ENCODE measurements around the gene RTN4RL2.

Gene RTN4RL2

DNA sequence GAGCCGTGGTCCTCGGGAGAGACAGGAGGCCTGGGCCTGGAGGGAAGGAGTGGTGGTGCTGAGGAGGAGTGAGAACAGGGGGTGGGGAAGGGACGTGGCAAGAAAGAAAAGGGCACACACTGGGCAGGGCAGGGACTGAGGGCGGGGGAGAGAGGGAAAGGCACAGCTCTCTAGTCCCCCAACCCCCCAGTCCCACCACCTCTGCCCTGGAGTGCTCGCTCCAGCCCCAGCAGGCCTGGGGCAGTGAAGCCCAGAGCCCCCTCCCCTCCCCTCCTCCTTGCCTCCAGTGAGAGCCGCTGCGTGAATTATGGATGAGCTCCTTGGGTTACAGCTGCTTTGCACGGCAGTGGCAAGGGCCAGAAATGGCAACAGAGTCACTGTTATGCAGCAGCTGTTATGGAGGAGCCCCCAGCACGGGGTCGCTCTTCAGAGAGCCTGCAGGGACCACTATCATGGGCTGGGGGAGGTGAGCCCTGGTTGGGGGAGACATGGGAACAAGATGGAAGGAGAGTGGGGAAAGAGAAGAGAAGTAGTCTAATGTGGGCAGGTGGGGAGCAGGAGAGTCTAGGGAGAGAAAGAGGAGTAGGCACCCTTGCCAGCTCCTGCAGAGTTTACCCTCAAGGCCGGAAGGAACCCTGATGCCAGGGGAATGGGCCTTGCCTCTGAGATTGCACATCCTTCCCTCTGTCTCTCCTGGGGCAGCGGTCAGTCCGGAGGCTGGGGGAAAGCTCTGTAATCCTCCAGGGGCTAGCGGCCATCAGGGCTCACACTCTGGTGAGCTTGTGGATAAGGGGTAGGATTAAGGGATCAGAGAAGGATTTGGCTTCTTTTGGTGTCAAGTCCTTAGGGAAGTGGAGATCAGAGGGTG, 3.6 kb downstream of the RTN4RL2 start:
- DNase-seq: no peak

DNA sequence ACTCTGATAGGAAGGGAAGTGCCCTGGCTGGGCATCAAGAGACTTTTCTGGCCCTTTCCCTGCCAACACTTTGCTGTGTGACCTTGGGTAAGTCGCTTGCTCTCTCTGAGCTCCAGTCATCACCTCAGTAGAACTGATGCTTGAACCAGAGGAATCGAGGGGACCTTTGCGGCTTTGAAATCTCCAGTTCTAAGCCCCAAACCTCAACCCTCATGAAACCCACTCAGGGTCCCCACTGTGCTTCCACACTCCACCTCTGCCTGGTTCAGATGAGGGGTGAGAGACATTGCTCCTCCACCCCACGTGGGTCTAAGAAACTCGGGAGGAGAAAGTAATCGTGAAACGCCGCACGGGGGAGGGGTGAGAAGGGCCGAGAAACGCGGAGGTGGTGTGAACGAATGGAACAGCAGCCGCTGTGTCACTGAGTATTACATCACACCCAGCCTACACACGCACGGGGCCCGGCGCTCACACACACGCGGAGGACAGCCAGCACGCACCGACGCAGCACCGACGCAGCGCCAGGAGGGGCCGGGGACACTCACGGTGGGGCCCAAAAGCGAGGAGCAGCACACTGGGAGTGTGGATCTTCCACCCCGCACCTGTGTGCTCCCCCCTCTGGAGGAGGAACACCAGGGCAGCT, 4.3 kb downstream of the RTN4RL2 start:
- no peak for DNase-seq

DNA sequence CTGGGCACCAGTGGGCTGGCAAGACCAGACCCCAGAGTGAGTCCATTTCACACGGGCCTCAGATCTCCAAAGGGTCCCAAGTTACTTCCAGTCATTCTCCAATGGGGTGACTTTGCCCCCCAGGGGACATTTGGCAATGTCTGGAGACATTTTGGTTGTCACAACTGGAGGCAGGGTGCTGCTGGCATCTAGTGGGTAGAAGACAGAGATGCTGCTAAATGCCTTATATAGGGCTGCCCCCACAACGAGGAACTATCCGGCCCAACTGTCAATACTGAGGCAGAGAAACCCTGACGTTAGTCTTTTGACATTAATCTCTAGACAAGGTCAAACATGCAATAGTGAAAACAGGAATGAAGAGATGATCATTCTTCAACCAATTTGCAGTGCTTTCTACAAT, 6.4 kb downstream of the RTN4RL2 start:
- no peak for DNase-seq

DNA sequence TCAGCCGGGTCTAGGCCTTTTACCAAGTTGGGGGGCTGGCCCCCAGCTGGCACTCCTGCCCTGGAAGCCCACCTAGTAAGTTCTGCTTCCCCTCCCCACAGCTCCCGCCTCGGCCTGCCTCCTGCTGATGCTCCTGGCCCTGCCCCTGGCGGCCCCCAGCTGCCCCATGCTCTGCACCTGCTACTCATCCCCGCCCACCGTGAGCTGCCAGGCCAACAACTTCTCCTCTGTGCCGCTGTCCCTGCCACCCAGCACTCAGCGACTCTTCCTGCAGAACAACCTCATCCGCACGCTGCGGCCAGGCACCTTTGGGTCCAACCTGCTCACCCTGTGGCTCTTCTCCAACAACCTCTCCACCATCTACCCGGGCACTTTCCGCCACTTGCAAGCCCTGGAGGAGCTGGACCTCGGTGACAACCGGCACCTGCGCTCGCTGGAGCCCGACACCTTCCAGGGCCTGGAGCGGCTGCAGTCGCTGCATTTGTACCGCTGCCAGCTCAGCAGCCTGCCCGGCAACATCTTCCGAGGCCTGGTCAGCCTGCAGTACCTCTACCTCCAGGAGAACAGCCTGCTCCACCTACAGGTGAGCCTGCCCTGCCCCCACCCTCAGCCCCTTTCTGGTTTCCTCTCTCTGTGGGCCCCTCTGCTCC, 7.3 kb downstream of the RTN4RL2 start:
- DNase-seq: no peak

DNA sequence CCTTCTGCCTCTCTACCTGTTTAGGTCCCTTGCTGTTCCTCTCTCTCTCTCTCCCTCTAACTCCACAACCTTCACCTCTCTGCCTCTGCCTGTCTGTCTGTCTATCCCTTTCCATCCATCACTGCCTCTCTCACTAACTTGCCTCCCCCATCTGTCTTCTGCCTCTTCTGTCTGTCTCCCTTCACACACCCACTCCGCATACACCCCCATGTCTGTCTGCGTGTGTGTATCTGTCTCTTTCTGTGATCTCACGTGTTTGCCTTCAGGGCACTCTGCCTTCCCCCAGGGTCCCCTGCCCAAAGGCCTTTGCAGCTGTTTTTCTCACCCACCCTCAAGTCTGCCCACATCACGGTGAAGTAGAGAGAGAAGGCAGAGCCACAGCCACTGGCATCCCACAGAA, 7.9 kb downstream of the RTN4RL2 start:
- no peak for DNase-seq

DNA sequence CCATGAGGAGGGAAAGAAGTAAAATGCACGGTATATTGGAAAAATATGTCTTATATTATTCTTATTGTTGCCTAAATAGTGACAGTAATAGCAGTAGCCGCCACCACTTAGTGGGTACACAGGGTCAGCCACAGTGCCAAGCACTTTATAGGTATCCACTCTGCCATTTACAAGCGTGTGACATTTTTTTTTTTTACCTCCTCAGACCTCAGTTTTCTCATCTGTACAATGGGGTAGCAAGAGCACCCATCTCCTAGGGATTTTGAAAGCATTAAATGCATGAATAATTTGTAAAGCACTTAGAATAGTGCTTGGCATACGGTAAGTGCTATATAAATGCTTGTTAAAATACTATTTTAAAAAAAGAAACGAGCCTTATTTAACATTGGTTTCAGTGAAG, 8.9 kb downstream of the RTN4RL2 start:
- DNase-seq: no peak

DNA sequence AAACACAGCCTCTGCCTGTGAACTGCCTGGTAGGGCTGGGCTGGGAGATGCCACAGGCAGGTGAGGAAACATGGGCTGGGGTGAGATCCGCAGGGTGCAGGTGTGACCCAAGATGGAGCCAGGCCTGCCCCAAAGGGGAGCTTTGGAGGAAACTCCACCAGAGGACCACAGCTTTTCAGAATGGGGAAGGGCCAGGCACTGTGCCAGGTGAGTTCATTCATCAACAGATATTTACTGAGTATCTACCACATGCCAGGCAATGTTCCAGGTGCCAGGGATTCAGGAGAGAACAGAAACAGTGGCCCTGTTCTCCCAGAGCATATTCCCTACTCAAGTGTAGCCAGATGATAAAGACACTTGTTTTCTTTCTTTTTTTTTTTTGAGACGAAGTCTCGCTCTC, 11.2 kb downstream of the RTN4RL2 start:
- DNase-seq: no peak

DNA sequence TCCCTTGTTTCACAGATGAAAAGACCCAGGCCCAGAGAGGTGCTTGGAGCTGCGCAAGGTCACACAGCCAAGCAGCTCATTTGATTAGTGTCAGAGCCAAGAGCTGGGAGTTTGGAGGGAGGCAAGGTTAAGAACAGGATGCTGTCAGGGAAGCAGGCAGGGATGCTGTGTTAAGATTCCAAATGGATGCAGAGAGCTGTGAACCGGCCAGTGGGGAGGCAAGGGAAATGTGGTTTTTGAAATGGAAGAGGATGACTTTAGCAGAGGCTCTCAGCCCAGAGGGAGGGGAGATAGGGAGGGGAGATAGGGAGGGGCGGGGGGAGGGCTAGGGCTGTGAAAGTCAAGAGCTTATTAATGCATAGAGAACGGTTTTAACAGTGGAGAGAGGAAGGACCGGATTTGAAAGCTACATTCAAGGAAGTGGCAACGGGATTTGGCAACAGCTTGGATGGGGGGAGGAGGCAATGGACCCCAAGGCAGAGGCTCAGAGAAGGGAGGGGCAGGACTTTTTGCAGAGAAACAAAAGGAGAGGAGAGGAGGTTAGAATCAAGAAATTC, 13.0 kb downstream of the RTN4RL2 start:
- no peak for DNase-seq

DNA sequence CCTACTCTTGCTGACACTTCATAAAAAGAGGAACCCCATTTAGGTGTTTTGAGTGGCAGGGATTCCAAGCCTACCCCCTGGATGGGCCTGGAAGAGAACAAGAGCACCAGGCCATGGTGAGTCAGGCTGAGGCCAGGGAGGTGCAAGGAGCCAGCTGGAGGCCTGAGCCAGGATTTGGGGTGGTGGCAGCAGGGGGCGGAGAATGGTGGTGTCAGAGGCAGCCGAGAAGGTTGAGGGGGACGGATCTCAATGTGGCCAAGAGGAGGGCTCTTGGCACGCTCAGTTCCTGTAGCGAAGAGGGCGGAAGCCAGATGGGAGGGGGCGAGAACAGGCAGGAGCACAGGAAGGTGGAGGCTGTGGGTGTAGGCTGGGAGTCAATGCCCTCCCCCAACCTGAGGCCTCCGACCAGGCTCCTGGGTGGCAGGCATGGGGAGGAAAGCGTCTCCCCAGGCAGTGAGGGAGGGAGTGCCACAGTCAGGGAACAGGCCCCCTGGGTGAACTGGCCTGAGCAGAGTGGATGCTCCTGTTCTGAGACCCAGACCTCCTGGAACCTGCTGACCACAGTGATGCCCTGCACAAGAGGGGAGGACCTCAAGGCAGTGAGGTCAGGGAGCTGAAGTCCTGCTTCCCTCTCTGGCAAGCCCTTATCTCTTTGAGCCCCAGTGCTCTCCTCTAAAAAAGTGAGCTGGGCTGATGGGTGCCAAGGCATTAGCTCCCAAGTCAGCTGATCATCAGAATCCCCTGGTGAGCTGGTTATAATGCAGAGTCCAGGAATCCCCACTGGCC, 13.9 kb downstream of the RTN4RL2 start:
- DNase-seq: no peak

DNA sequence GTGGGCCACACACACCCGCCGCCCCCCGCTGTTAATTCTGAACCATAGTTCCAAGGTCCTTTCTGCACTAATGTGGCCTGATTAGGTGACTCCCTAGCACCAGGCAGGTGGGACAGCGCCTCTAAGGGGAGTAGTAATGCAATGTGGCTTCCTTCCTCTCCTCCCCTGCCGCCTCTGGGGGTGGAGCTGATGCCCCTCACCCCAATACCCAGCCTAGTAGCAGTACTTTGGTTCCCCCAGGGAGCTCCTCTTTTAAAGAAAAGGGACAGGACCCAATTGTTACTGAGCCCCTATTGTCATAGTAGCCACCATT, 14.4 kb downstream of the RTN4RL2 start:
- no peak for DNase-seq

DNA sequence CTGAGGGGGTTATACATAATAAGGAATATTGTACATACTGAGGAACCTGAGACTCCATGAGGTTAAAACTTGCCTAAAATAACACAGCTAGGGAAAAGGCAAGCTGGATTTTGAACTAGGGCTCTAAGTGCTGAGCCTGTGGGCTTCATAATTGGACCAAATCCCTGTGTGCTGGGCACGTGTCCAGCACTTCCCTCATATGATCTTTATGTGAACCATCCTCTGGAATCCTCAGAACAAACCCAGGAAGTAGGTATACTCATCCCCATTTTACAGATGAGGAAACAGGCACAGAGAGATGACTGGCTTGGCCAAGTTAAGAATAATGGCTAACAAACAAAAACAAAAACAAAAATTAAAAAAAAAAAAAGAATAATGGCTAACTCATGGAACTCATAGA, 14.9 kb downstream of the RTN4RL2 start:
- DNase-seq: no peak

DNA sequence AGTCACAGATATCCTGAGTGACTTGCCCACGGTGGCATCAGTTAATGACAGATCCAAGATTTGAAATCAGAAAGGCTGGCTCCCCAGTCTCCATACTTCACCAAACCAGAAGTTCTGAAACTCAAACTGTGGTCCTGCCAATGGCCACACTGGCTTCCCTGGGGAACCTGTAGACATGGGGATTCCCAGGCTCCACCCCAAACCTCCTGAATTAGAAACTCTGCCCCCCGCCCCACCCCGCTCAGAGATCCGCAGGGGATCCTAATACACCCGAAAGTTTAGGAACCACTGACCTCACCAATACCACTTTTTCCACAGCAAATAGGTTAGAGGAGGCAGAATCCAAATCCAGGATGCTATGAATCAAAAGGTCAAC, 15.3 kb downstream of the RTN4RL2 start:
- DNase-seq: no peak

DNA sequence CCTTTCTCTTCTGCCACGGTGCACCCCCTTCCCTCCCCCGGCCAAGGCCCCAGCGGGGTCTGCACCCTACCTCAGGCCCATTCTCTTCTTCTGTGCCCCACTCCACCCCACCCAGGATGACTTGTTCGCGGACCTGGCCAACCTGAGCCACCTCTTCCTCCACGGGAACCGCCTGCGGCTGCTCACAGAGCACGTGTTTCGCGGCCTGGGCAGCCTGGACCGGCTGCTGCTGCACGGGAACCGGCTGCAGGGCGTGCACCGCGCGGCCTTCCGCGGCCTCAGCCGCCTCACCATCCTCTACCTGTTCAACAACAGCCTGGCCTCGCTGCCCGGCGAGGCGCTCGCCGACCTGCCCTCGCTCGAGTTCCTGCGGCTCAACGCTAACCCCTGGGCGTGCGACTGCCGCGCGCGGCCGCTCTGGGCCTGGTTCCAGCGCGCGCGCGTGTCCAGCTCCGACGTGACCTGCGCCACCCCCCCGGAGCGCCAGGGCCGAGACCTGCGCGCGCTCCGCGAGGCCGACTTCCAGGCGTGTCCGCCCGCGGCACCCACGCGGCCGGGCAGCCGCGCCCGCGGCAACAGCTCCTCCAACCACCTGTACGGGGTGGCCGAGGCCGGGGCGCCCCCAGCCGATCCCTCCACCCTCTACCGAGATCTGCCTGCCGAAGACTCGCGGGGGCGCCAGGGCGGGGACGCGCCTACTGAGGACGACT, 15.9 kb downstream of the RTN4RL2 start:
- DNase-seq: no peak

DNA sequence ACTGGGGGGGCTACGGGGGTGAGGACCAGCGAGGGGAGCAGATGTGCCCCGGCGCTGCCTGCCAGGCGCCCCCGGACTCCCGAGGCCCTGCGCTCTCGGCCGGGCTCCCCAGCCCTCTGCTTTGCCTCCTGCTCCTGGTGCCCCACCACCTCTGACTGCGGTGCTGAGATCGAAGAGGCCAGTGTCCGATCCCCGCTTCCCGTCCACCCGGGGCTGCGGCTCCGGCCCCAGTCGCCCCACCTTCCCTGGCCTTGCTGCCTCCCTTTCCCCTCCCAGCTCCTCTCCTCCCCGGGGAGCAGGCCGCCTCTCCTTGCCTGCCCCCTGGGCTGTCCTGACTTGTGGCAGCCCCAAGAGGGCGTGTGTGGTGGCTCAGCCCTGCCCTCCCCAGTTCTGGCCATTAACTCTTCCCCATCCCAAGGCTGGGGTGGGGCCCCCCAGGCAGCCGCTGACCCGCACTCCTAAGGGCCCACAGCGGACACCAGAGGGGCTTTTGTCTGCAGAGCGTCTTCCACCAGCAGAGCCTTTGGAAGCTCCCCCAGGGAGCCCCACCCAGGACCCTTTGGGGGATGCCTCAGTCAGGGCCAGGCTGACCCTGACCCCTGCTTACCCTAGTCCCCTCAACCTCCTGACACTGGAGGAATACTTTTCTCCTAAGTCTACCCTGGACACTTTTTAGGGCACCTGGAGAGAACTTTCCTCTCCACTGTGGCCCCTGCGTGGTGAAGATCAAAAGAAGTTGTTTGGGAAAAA, 16.6 kb downstream of the RTN4RL2 start:
- peak; percentile 19 for DNase-seq

DNA sequence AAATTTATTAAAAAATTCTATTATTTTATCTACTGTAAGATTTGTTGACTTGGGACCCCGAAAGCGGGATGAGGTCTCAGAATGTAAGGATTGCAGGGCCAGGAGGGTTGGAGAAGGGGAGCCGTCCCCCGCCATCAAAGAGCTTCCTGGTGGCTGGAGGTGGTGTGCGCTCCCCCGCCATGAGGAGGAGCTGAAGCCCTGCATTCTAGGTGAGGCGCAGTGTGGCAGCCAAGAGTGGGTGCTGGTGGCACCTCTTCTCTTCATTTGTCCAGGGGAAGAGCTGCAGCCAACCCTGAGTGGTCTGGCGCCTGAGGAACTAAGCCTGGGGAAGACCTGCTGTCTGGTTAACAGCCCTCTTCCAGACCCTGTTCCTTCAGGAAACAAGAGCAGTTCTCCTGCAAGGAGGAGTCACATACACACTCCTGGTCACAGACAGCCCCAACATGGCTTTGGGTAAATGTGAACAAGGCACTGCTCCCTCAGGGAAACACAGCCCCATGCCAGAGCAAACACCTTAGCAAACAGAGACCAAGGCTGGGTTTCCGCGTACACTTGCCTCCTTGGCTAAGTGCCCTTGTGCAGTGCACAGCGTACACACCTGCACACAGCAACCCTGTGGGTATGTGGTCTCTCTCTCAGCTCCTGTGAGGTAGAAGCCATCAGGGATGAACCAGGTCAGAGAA, 17.3 kb downstream of the RTN4RL2 start:
- DNase-seq: no peak

DNA sequence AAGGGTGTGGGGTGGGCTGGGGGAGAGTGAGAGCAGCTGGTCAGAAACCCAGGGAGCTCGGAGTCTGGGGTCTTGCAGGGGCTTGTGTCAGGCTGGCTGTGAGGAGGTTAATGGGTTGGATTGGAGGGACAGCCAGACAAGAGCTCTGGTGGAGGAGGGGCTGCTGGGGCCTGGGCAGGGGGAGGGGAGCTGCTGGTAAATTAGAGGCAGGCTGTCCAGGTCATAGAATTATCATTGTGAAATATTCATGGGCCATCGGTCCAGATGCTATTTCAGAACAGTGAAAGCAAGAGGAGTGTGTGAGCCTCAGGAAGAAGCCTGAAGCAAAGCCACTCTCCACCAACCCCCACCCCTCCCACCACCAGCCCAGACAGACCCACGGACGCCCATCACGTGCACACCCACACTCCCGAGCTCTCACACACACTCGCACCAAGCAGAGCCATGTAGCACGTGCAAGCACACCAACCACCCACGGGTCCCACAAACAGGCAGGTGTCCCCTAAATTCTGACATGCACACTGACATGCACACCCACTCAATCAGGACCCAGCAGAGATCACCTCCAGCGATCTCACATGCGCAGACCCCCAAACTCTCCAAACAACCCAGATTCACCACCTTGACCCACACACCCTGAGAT, 18.8 kb downstream of the RTN4RL2 start:
- no peak for DNase-seq

DNA sequence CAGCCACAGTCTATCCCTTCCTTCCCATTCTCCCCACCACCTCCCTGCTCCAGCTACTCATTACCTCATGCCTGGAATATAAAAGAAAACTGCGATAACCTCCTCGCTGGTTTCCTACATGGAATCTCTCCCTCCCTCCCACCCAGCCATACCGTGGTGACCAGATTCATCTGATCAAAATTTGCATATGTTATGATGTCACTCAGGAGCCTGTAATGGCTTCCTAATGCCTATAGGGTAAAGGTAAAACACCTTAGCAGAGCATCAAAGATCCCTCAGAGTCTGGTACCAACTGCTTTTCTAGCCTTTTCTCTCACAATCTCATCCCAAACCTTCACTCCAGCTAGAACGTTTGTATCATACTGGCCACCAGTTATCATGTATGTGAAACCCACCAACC, 19.6 kb downstream of the RTN4RL2 start:
- DNase-seq: no peak

DNA sequence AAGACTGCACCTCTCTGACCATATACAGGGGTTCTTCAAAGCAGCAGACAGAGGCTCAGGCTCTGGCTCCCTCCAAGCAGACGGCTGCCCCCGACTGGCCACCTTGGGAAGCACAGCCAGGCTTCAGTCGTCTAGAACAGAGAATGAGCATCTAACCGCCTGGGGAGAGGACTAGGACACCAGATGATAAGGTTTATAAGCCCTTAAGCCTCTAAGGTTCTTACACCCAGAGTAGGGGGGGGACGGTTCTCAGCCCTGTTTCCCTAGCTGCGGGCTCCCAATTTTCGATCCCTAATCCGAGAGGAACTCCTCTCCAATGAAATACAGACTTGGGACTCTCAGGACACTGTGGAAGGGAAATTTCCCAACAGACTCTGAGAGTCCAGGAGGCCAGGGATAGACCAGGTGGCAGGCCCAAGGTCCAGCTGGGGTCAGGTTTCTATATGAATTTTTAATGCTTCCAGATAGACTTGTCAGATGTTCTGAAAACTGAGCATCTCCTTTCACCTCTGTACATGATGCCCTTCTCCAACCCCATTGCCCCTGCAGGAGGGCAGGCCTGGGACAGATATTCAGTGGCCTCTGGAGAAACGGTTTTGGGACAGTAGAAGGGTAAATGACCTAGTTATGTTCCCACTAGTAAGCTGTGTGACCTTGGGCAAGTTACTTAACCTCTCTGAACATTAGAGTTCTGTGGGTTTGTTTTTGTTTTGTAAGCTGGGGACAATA, 20.2 kb downstream of the RTN4RL2 start:
- peak; percentile 57 for DNase-seq

DNA sequence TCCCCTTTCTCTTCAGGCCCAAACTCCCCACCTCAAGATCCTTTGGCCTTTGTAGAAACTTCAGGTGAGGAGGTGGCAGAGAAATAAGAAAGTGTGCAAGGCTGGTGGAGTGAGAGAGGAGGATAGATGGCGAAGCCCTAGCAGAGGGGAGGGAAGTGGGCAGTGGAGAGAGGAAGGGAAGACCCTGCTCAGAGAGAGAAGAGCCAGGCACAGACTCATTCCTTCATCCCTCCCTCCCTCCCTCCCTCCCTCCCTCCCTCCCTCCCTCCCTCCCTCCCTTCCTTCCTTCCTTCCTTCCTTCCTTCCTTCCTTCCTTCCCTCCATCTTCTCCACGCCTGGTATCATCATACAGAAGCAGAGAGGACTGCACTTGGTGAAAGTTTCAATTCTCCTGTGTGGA, 21.0 kb downstream of the RTN4RL2 start:
- no peak for DNase-seq

Measured in stimulated activated naive CD4-positive, alpha-beta T cell treated with Interleukin-2 at 50 U/mL for 16 hours (primary cell).